Neural cell (in vitro differentiated cells): ENCODE results near the gene ATG4A. TPM values are rescaled to one million over a fixed set of nuclear protein-coding genes. Genes with fewer than 3 reads are reported as not detected.

Source experiments
- H2AFZ ChIP-seq: fragments of 200-600, 300-800 bp; sonication (generic), shearing (Covaris generic); 2 replicates; pipeline ENCODE4 v1.6.0; 2014; ENCODE audit warnings: low read depth, mild to moderate bottlenecking, antibody characterized with exemption, low read length, moderate library complexity
- H3F3A ChIP-seq: fragments of 200-600 bp; shearing (Covaris generic); 2 replicates; pipeline ENCODE4 v1.6.1; 2016; ENCODE audit warnings: mild to moderate bottlenecking, moderate library complexity, mixed read lengths, antibody characterized with exemption, low read length; ENCODE audit not compliant: insufficient read depth, poor library complexity, severe bottlenecking
- H3K27ac ChIP-seq: fragments of 200-600, 300-800 bp; sonication (generic), shearing (Covaris generic); 2 replicates; pipeline ENCODE4 v1.5.1; 2014; ENCODE audit warnings: mild to moderate bottlenecking, low read length, moderate library complexity
- H3K27me3 ChIP-seq: fragments of 300-800, 200-600 bp; sonication (generic), shearing (Covaris generic); 2 replicates; pipeline ENCODE4 v1.6.0; 2014; ENCODE audit warnings: mild to moderate bottlenecking, low read depth, low read length, moderate library complexity; ENCODE audit not compliant: insufficient read depth
- H3K36me3 ChIP-seq: fragments of 300-800, 200-600 bp; sonication (generic), shearing (Covaris generic); 2 replicates; pipeline ENCODE4 v1.5.1; 2014; ENCODE audit warnings: mild to moderate bottlenecking, antibody characterized with exemption, low read length, moderate library complexity; ENCODE audit not compliant: insufficient read depth
- H3K4me2 ChIP-seq: fragments of 300-800, 200-600 bp; sonication (generic), shearing (Covaris generic); 2 replicates; pipeline ENCODE4 v1.6.0; 2014; ENCODE audit warnings: mild to moderate bottlenecking, low read length
- H3K4me3 ChIP-seq: fragments of 300-800, 200-600 bp; sonication (generic), shearing (Covaris generic); 2 replicates; pipeline ENCODE4 v1.5.1; 2014; ENCODE audit warnings: mild to moderate bottlenecking, low read length, moderate library complexity
- H3K79me2 ChIP-seq: fragments of 200-600 bp; shearing (Covaris generic); replicated peaks from 2 replicates; pipeline ENCODE4 v1.6.0; 2014; ENCODE audit warnings: mild to moderate bottlenecking, low read length, moderate library complexity; ENCODE audit not compliant: insufficient read depth
- H3K9ac ChIP-seq: fragments of 300-800, 200-600 bp; sonication (generic), shearing (Covaris generic); 2 replicates; pipeline ENCODE4 v1.6.1; 2016; ENCODE audit warnings: mild to moderate bottlenecking, low read length, mixed read lengths
- H3K9me2 ChIP-seq: fragments of 200-600 bp; shearing (Covaris generic); 2 replicates; pipeline ENCODE4 v1.6.1; 2016; ENCODE audit warnings: mild to moderate bottlenecking, low read length, mixed read lengths; ENCODE audit not compliant: insufficient read depth
- H3K9me3 ChIP-seq: fragments of 200-600, 300-800 bp; sonication (generic), shearing (Covaris generic); 2 replicates; pipeline ENCODE4 v1.6.1; 2016; ENCODE audit warnings: mild to moderate bottlenecking, mixed run types, low read length, moderate library complexity, mixed read lengths
- H4K20me1 ChIP-seq: fragments of 200-600 bp; shearing (Covaris generic); 2 replicates; pipeline ENCODE4 v1.6.1; 2016; ENCODE audit warnings: mild to moderate bottlenecking, mixed run types; ENCODE audit not compliant: insufficient read depth
- CTCF ChIP-seq: fragments of 450-650 bp; IDR thresholded peaks from 2 replicates; pipeline ENCODE4 v1.5.1; 2014; ENCODE audit warnings: antibody characterized with exemption, mild to moderate bottlenecking, moderate library complexity; ENCODE audit not compliant: poor library complexity, severe bottlenecking
- REST ChIP-seq: IDR thresholded peaks from 2 replicates; pipeline ENCODE4 v1.6.1; 2012; ENCODE audit warnings: borderline replicate concordance
- SMC3 ChIP-seq: fragments of 450-650 bp; conservative IDR thresholded peaks from 2 replicates; pipeline ENCODE4 v1.6.1; 2014; ENCODE audit warnings: antibody characterized with exemption, mild to moderate bottlenecking, moderate library complexity; ENCODE audit not compliant: poor library complexity
- TAF1 ChIP-seq: IDR thresholded peaks from 2 replicates; pipeline ENCODE4 v1.6.1; 2012; ENCODE audit warnings: low read depth
- polyA plus RNA-seq: library from polyadenylated mRNA; depleted of rRNA; stranded (reverse); fragments of >200 nt; gene quantifications from 2 replicates; pipeline ENCODE4 v1.2.3, GENCODE V29; 2014

ATG4A gene
- polyA plus RNA-seq, 1 donor from 2014 or later, result 20.4 TPM

GRCh38 chrX:108064001-108064400, 27.6 kb upstream of the ATG4A start:
- H4K20me1 ChIP-seq, result no peaks in the 10 kb centered on the region
- no peaks in the 10 kb centered on the region for H3K27me3 ChIP-seq
- TF ChIP-seq TAF1, result no peak
- H2AFZ ChIP-seq, result no peak overlapping the region
- no peak overlapping the region for H3K9ac ChIP-seq
- H3K79me2 ChIP-seq, result no peaks in the 10 kb centered on the region
- H3F3A ChIP-seq, result no peaks in the 10 kb centered on the region
- no peak overlapping the region for H3K4me2 ChIP-seq
- H3K9me3 ChIP-seq, result no peaks in the 10 kb centered on the region
- no peaks in the 10 kb centered on the region for H3K9me2 ChIP-seq
- H3K4me3 ChIP-seq, result no peak overlapping the region
- H3K27ac ChIP-seq, result no peak overlapping the region
- H3K36me3 ChIP-seq, result no peaks in the 10 kb centered on the region

DNA sequence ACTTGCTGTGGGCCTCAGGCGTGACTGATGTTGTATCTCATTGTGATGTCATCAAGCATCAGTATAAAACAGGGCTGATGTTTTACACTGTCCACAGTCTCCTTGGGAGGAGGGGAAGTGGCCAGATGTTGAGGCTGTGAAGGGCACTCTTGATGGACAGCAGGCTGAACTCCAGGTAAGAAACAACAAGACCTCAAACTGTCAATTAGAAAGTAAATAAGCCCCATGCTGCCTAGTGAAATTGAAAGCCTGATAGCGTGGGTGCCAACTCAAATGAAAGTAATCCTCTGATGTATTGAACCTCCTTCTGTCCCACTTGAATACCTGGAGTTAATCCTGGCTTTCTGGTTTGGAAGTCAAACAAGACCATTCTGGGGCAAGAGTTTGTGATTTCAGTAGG, 27.0 kb upstream of the ATG4A start:
- H3K27me3 ChIP-seq, result no peaks in the 10 kb centered on the region
- H3K4me3 ChIP-seq, result no peak overlapping the region
- no peaks in the 10 kb centered on the region for H3K9me2 ChIP-seq
- no peak overlapping the region for H3K27ac ChIP-seq
- TF ChIP-seq REST, result no peak
- TF ChIP-seq CTCF, result no peak
- no peaks in the 10 kb centered on the region for H3K79me2 ChIP-seq
- no peaks in the 10 kb centered on the region for H3F3A ChIP-seq
- no peaks in the 10 kb centered on the region for H3K36me3 ChIP-seq
- H3K9me3 ChIP-seq, result no peaks in the 10 kb centered on the region
- H3K9ac ChIP-seq, result no peak overlapping the region
- no peaks in the 10 kb centered on the region for H4K20me1 ChIP-seq
- H2AFZ ChIP-seq, result no peak overlapping the region
- no peak overlapping the region for H3K4me2 ChIP-seq

DNA sequence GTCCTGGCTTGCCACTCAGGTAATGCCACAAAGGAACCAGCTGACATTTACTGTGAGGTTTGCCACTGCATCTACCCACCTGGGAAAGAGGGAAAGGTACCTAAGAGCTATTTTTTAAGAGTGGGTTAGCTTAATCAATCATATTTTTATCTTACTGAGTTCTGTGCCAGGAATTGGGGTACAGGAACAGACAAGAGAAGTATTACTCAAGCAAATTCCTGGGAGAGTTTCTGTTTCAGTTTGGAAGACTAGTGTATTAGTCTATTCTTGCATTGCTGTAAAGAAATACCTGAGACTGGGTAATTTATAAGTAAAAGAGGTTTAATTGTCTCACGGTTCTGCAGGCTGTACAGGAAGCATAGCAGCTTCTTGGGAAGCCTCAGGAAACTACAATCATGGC, 23.5 kb upstream of the ATG4A start:
- Histone ChIP-seq H3K9ac (no peak overlapping the region), H3K27ac (no peak overlapping the region)

More for the DNA sequence above, 23.5 kb upstream of the ATG4A start:
- no peak overlapping the region for H2AFZ ChIP-seq
- no peaks in the 10 kb centered on the region for H3K36me3 ChIP-seq
- no peaks in the 10 kb centered on the region for H3K79me2 ChIP-seq
- no peaks in the 10 kb centered on the region for H3K9me2 ChIP-seq
- H3K9me3 ChIP-seq, result no peaks in the 10 kb centered on the region
- H3K4me2 ChIP-seq, result no peak overlapping the region
- H3F3A ChIP-seq, result no peaks in the 10 kb centered on the region
- no peaks in the 10 kb centered on the region for H3K27me3 ChIP-seq
- no peaks in the 10 kb centered on the region for H4K20me1 ChIP-seq
- H3K4me3 ChIP-seq, result no peak overlapping the region
- no peak for TF ChIP-seq REST
- TF ChIP-seq SMC3, result no peak
